Measurements from ENCODE around the gene FCHO1.

DNA sequence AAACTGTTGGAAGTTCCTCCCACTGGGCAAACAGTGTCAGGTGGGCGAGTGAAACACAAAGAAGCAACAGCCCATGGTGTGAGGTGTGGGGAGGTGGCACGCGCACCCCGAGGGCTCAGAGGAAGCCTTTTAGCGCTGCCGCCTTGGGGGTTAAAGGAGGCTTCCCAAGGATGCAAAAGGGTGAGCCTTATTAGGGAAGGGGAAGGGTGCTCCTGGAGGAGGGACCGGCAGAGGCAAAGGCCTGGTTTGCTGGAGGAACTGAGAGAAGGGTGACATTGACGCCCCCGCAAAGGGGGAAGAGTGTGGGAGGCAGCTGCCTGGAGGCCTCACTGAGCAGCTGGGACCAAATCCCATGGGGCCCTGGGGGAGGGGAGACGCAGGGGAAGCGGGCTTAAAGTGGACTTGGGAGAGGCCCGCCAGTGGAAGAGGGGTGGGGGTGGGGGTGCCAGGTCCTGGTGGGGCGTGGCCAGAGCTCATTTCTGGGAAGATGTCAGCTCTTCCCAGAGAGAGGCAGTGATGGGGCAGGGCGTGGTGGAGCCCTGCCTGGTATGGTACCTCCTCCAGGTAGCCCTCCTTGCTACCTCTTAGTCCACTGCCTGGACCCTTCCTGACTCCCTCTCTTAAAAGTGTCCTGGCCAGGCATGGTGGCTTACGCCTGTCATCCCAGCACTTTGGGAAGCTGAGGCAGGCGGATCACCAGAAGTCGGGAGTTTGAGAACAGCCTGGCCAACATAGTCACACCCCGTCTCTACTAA is 12.0 kb upstream of the FCHO1 start:
- TF ChIP-seq, protein P1, sequence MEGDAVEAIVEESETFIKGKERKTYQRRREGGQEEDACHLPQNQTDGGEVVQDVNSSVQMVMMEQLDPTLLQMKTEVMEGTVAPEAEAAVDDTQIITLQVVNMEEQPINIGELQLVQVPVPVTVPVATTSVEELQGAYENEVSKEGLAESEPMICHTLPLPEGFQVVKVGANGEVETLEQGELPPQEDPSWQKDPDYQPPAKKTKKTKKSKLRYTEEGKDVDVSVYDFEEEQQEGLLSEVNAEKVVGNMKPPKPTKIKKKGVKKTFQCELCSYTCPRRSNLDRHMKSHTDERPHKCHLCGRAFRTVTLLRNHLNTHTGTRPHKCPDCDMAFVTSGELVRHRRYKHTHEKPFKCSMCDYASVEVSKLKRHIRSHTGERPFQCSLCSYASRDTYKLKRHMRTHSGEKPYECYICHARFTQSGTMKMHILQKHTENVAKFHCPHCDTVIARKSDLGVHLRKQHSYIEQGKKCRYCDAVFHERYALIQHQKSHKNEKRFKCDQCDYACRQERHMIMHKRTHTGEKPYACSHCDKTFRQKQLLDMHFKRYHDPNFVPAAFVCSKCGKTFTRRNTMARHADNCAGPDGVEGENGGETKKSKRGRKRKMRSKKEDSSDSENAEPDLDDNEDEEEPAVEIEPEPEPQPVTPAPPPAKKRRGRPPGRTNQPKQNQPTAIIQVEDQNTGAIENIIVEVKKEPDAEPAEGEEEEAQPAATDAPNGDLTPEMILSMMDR (conservative IDR thresholded peaks at IDR 0.05; ENCODE audit: low read length): no peak
- TF ChIP-seq EZH2phosphoT487 (IDR thresholded peaks at IDR 0.05; ENCODE audit: borderline replicate concordance, low read depth, low read length): no peak

Data from OCI-LY7 (cell line).